ENCODE results near the gene SNRPD3. TPM values are rescaled to one million over a fixed set of nuclear protein-coding genes. Genes with fewer than 3 reads are reported as not detected.
"Not testable (repeated sequence)": the region's sequence is repeated elsewhere in the genome, so short reads cannot be mapped to it uniquely, and the experiment has no call there.

The SNRPD3 gene
- total RNA-seq, 1 donor from 2014 or later, result 169 TPM

DNA sequence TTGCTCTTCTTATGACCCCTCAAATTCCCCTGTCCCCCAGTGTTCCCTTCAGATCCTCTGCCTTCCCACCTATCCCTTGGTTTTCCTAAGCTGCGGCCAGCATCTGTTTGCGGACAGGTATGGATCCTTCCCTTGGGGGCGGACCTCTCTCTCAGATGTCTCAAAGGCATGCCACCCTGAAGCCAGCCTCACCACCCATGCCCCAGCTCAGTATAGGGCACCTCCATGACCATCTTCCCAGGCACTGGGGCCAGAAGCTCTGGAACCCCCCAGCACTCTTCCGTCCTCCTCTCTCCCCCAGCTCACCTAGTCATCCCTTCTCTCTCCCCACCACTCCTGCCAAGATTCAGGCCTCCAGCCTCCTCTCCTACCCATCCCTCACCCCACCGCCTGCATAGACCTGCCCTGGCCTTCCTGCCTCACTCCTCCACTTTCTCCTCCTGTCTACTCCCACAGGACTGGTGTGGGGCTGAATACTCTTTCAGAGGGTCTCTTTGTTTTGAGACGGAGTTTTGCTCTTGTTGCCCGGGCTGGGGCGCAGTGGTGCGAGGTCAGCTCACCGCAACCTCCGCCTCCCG is 34.9 kb downstream of the SNRPD3 start:
- DNase-seq (ENCODE audit: low read depth), result no peak

DNA sequence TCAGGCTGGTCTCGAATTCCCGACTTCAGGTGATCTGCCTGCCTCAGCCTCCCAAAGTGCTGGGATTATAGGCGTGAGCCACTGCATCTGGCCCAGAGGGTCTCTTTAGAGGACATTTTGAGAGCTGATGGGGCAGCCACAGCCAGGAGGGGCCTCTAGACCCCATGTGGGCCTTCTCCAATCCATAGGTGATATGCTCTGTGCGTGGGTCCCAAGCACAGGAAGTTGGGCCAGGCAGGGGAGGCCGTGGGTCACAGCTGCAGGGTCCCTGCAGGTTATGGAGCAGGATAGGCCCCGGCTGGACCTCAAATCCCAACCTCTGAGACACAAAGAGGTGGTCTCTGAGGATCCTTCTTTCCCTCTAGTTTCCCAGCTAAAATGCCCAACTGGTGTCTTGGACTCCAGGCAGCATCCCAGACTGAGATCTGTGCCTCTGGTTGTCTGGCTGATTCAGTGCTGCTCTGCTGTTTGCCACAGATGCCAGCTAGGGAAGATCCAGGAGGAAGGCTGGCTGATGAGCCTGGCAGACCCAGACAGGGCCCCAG is 35.6 kb downstream of the SNRPD3 start:
- no peak for DNase-seq (ENCODE audit: low read depth)

DNA sequence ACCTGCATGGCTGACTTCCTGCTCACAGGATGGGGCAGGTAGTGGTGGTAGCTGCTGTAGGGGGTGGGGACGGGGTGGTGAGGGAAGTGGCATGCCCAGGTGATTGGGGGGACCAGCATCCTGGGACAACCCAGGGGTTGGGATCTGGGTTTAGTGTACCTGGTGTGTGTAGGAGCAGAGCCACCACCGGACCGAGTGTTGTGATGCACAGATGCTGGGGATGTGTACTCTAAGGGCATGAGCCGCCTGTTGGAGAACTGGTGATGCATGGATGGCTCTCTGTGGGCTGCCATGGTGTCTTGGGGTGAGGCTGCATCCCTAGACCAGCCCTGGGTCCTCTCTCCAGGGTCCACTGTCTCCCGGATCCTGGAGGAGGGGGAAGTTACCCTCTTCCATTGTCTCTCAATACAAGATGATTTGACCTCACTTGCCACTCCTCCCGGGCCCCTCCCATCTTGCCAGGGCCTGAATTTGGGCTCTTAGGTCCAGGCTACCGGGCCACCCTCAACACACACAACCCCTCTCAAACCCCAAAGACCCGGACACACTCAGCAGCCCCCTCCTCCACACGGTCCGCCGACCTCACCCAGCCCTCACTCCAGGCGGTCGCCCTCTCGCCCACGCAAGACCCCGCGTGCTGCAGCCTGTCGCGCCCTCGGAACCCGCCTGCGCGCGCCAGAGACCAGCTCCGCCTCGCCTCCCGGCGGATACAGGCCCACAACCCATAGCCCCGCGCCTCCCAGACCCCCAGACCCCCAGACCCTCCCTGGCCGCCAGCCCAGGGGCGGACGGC is 36.5 kb downstream of the SNRPD3 start:
- peak; percentile 19 for DNase-seq (ENCODE audit: low read depth)

DNA sequence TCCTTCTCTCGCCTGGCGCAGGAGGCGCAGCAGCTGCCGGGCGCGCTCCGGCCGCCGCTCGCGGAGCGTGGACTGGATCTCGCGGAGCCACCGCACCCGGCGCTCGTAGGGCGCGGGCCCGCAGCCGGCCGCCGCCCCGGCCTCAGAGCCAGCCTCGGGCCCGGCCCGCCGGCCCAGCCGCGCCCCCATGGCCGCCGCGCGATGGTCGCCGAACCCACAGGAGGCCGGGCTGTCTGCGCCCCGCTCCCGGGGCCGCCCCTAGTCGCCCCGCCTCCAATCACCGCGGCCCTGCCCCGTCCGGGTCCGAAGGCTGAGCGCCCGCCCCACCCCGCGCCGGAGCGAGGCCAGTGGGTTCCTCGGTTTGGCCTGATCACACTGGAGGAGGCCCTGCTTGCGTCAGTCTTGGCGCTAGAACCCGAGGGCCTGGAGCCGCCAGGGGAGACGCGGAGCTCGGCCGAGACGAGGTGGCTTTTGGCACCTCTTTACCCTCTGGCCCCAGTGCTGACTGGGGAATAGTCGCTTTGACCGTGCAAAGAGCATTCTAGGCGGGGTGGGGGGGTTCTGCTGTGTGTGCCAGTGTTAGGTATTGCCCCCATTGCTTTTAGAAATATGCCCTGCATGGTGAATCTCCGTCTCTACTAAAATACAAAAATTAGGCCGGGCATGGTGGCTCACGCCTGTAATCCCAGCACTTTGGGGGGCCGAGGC is 37.2 kb downstream of the SNRPD3 start, which contains the start of gene LRRC75B:
LRRC75B (minus strand) TSS at position 223 of the 708 bp plus-strand sequence; CDS start at position 189, 34 bp downstream.
- DNase-seq (ENCODE audit: low read depth), result peak; percentile 86

DNA sequence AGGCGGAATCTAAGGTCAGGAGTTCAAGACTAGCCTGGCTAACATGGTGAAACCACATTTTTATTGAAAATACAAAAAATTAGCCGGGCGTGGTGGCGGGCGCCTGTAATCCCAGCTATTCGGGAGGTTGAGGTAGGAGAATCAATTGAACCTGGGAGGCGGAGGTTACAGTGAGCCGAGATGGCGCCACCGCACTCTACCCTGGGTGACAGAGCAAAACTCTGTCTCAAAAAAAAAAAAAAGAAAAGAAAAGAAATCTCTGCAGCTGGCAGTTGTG is 37.7 kb downstream of the SNRPD3 start:
- DNase-seq (ENCODE audit: low read depth), result not testable (repeated sequence)

DNA sequence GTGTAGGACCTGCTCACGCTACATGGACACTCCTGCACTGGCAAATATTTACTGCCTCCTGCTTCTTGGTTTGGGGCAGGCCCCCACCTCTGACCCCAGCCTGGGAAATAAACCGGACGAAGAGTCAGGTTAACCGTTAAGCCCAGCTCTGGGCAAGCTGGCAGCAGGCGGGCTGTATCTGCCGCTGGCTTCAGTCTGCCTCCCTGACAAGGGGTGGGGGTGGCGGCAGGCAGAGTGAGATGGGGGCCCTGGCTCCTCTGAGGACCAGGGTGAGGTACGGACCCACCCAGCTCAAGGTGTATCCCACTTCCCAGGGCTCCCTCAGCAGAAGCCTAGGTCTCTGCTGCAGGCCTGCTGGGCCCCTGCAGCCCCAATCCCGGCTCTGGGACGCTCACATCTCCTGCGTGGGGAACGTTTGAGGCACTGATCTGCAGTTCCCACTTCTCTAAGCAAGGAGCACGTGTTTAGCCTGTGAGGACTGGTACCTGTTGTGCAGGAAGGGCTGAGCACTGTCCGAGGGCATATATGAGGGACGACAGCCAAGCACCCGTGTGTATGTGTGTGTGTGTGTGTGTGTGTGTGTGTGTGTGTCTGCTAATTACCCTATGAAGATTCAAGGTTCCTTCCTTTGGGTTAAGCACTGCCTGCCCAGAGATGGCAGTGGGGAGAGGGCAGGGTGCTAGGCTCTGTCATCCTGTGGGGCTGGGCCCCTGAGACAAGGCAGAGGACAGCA is 38.2 kb downstream of the SNRPD3 start:
- DNase-seq (ENCODE audit: low read depth), result no peak

DNA sequence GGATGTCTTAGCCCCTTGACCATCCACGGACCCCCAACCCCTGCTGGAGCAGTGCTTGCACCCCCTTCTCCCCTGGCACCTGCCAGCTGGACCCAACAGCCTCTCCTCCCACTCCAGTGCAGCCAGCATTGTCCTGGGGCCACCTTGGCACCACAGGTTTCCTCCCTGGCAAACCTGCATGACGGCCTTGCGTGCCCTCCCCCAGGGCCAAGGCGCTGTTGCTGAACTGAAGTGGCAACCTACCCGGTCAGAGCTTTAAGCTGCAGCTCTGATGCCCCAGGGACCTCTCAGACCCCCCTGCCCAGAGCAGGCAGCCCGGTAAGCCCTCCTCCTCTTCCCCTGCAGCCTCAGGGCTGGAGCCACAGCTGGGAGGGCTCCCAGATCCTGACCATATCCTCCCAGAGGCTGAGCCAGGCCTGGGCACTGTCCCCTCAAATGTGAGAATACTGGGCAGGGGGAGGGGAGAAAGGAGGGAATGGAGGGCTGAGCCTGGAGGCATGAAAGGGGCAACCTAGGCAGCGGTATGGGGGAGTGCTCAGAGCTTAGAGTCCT is 38.8 kb downstream of the SNRPD3 start:
- DNase-seq (ENCODE audit: low read depth), result no peak

DNA sequence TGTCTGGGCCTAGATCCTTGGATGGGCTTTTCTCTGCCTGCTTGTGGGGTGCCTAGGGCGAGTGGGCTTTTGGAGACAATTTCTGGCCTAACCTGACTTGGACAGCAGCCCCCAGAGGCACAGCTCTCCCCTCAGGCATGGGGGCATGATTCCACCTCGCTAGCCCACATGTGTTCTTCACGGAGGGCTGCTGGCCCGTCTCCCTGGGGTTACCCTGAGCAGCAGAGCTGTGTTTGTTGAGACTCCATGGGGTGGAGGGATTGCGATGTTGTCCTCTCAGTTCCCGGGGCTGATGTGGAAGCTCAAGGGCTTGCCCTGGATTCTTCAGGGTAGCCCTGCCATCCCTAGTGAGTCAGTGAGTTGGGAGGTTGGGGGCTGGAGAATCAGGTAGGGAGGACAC is 39.4 kb downstream of the SNRPD3 start:
- DNase-seq (ENCODE audit: low read depth), result no peak

DNA sequence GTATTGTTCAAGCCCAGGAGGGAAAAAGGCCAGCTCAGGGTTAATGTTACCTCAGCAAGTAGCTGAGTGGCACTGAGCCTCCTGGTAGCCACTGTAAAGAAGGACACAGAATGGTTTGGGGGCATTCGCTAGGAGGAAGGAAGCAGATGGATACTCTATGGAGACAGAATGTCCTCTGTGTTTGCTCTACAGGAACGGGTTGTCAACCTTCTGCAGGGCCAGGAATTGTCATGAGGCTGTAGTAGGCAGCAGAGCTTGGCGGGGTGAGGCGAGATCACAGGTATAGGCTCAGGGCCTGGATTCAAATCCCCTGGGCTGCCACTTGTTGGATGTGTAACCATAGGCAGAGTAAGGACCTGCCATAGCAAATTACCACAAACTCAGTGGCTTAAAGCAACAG is 40.1 kb downstream of the SNRPD3 start:
- DNase-seq (ENCODE audit: low read depth), result no peak

DNA sequence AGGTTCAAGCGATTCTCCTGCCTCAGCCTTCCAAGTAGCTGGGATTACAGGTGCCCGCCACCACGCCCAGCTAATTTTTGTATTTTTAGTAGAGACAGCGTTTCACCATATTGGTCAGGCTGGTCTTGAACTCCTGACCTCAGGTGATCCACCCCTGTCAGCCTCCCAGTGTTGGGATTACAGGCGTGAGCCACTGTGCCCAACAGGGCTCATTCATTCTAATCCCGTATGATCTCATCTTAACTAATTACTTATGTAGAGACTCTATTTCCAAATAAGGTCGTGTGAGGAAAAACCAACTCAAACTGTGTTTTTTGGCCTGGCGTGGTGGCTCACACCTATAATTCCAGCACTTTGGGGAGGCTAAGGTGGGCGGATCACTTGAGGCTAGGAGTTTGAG is 41.3 kb downstream of the SNRPD3 start:
- DNase-seq (ENCODE audit: low read depth), result not testable (repeated sequence)

DNA sequence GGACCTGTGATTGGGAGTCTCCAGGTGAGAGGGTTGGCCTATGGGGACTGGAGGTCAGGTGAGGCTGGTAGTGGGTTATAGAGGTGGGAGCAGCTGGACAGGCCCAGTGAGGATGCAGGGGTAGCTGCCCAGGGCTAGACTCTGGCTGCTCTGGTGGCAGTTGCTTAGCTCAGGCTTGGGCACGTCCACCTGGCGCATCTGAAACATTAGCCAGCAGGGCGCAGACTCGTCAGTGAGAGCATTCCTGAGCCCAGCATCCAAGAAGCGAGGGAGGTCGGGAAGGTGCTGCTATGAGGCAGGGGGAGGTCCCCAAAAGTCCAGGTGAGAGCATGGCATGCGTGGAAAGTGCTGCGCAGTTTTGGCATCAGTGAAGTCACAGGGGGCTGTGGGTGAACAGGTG is 43.7 kb downstream of the SNRPD3 start:
- no peak for DNase-seq (ENCODE audit: low read depth)

DNA sequence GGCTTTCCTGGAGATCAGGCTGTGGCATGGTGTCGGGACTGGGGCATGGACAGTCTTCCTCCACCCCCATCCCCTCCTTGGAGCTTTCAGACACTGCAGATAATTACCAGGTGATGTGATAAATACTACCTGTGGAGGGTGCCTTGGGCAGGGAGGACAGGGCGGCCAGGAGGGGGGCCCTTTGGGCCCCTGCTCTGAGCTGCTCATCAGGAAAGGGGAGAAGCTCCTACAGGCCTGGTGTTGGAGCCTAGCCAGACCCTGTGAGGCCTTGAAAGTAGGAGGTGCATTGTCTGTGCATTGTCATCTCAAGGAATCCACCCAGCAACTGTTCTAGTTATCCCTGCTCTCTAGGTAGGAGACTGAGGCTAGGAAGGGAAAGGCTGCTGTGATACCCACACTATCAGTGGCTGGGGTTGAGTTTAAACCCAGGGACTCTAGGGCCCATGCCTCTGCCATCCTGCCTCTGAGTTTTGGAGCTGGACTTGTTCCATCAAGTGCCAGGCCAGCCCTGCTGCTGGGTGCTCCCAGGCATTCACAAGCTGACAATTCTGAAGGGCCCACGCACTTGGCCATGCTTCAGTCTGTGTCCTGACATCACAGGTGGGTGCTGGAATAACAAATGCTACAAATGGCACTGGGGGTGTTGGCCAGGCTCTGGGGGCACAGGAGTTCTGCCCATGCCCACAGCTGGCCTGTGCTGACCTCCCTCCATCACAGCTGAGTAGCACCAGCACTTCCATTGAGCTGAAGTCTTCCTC is 44.3 kb downstream of the SNRPD3 start:
- not testable (repeated sequence) for DNase-seq (ENCODE audit: low read depth)

DNA sequence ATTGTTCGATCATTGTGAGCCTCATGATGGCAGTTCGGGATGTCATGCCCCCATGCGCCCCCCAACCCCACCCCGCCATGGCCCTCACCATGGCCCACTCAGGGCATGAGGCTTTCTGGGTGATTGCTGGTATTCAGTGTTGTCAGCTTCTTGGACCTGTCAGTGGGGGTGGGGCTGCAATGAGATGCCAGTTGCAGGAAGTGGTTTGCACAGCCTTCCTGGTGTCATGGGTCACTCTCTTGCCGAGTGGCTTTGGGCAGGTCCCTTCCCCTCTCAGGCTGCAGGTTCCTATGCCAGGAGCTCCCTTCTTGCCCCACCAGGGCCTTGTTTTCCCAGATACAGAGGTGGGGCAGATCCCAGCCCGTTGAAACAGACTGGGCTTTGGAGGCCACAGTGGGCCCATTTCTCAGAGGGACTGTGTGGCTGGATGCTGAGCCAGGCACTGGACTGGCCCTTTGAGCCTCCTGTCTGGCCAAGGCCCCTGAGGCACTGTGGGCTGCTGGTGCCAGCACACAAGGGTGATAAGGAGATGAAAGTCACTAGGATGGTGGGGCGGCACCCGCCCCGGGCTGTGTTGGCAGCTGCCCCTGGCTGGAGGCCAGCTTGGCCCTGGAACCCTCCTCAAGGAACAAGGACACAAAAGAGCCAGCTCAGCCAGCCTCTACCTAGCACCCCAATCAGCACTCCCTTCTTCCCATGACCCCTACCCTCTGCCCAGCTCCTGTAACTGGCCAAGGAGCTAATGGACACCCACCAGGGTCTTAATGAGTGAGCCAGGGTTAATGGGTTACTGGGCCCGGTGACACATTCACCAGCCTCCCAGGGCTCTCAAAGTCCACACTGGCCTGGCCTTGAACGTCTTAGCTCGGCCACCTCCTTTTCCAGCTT is 45.7 kb downstream of the SNRPD3 start:
- DNase-seq (ENCODE audit: low read depth), result no peak

DNA sequence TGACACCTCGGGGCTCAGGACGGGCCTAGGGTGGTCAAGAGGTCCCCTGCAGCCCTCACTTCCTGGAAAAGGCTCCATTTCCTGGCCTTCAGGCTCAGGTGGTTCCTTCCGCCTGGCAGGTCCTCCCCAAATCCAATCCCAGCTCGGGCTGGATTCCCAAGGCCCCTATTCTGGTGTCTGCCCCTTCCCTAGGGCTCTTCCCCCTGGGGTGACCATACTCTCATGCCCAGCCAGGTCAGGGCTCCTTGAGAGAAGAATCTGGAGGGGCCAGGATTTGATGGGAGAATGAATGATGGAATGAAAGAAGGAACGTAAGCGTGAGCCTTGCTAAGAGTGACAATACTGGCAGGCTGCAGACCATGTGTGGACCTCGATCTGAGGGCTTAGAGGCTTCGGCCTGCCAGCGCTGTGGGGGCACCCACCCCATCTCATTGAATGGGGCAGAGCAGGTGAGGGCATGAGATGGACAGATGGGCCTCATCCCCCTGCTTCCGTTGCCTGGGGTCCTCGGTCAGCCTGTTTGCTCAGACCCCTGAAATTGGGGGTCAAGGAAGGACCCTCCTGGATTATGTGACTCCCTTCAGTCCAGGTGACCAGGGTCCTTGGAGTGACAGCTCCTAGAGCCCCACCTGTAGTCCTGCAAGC is 46.4 kb downstream of the SNRPD3 start:
- not testable (repeated sequence) for DNase-seq (ENCODE audit: low read depth)

DNA sequence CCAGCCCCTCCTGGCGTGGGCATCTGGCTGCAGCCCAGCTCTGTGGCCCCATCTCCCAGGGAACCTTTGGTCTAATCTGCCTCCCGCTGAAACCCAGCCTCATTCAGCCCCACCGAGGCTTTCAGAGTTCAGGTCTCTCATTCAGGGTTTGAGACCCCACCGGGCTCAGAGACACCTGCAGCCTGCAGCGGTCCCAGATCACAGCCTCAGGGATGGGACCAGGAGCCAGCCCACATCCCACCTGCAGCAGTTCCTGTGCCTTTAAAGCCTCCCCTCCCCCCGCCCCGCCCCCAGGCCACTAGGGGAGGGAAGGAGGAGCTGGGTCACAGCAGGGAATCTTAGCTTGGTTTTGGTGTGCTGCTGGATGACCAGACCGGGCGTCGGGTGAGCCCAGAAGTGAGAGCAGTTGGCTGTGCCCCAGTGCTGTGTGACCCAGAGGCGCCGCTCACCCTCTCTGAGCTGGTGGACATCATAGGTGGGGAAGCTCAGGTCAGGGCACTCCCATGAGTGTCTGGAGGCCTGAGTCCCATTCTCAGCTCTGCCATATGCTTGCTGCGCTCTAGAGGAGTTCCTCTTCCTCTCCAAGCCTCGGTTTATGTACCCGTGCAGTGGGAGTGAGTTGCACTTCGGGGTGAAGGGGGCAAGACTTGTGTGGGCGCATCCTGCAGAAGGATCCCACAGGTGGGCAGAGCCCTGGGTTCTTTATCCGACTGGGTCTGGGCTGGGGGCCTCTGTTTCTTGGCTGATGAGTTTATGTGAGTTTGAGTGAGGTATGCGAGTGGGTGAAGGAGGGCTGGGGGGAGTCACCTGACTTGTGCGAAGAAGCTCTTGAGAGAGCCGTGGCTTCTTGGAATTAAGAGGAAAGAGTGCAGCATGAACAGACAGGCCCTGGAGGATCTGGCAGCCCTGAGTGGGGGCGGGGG is 47.3 kb downstream of the SNRPD3 start, which contains the start of gene GGT1:
GGT1 (plus strand) TSS at position 347 of the 923 bp plus-strand sequence. CDS start 7,889 bp downstream, outside the sequence.
- DNase-seq (ENCODE audit: low read depth), result not testable (repeated sequence)

DNA sequence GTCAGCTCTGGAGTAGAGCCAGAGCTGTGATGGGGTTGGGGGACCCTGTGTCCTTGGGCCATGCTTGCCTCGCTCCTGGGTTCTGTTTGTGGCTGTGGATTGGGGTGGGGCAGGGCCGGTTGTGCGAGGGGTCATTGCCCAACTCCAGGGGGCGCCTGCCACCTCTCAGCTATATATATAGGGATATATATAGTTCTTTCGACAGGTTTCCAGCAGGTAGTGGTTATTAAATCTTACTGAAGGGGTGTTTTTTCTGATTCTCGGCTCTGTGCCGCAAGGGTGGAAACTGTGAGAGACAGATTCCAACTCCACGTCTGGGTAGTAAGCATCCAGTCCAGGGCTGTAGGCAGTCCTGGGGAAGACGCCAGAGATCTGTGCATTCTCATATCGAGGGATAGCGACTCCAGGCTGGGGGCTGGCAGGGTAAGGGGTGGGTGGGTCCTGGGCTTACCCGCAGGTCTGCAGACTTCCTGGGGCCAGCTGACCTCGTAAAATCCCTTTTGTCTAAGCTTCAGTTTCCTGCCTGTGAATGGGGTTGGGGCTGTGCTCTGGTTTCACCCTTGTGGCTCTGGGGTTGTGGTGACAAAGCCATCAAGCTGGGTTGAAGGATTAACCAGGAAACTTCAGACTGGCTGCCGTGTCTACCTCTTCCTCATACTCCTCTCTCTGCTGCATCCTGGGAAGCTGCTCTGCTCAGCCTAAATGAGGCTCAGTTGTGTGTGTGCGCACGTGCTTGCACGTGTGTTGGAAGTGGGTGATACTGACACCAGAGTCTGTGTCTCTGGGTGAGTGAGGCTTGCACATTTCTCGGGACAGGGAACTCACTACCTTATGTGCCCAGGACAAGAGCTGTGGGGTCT is 48.2 kb downstream of the SNRPD3 start:
- DNase-seq (ENCODE audit: low read depth), result peak; percentile 14

DNA sequence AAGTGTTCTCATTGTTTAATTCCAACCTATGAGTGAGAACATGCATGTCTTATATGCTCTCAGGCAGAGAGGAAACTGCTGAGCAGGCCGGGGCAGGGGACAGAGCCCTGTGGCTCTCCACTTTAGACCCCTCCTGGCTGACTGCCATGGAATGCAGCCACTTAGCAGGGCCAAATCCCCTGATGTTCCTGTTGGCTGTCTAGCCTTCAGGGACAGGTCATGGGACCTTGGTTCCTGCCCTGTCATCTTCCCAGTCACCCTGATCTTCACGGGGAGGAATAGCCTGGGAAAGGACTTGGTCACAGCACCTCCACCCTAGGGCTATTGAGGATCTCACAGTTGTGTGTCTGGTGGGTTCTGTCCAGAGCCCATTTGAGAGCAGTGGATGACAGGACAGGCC is 50.5 kb downstream of the SNRPD3 start:
- DNase-seq (ENCODE audit: low read depth), result not testable (repeated sequence)

All from myocyte (in vitro differentiated cells).